A549 treated with Hydrocortisone at 1 μM for 4 hours (cell line): ENCODE results near the gene ALOX15. TPM values are rescaled to one million over a fixed set of nuclear protein-coding genes. Genes with fewer than 3 reads are reported as not detected.

Source experiments
- total RNA-seq: library from RNA; stranded (reverse); fragments of 200-300 nt; extraction: Qiagen RNA extraction; gene quantifications from 5 replicates; pipeline ENCODE4 v1.2.3, GENCODE V29; 2022

Gene ALOX15, protein sequence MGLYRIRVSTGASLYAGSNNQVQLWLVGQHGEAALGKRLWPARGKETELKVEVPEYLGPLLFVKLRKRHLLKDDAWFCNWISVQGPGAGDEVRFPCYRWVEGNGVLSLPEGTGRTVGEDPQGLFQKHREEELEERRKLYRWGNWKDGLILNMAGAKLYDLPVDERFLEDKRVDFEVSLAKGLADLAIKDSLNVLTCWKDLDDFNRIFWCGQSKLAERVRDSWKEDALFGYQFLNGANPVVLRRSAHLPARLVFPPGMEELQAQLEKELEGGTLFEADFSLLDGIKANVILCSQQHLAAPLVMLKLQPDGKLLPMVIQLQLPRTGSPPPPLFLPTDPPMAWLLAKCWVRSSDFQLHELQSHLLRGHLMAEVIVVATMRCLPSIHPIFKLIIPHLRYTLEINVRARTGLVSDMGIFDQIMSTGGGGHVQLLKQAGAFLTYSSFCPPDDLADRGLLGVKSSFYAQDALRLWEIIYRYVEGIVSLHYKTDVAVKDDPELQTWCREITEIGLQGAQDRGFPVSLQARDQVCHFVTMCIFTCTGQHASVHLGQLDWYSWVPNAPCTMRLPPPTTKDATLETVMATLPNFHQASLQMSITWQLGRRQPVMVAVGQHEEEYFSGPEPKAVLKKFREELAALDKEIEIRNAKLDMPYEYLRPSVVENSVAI
- total RNA-seq: 0.08 to 0.28 TPM (median 0.18 TPM) in 5 replicates

GRCh38 chr17:4641297-4642195 lies at the start of gene ALOX15:
ALOX15 (minus strand) TSS chr17:4641678; CDS start chr17:4641651, 27 bp downstream.

DNA sequence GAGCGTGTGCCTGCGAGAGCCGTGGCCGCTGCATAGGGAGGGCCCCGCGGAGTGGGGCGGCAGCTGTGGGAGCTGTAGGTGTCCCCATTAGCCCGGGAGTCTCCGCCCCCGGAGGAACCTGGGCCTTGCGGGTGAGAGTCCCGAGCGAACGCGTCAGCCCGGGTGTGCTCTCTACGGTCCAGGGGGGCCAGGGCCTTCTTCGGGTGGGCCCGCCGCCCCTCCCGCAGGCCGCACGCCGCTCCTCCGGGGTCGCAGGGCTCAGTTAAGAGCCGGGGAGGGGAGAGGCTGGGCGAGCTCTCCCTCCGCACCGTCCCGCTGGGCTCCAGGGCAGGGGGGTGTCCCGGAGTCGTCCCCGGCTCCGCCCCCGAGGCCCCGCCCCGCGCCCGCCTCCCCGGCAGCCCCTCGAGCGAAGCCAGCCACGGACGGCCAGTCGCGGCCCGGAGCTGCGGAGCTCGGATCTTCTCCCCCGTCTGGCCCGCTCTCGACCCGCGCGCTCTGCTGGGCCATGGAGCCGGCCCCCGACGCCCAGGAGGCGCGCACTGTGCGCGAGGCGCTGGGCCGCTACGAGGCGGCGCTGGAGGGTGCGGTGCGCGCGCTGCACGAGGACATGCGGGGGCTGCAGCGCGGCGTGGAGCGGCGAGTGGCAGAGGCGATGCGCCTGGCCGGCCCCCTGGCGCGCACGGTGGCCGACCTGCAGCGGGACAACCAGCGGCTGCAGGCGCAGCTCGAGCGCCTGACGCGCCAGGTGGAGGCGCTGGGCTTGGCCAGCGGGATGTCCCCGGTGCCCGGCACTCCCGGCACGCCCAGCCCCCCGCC lies 57.2 kb downstream of the ALOX15 start, which contains the start of gene SMTNL2:
Gene SMTNL2, plus strand, starts transcription at position 429 of the 816 bp plus-strand sequence. Its CDS starts 77 bp downstream, at position 506.

Other genes starting within 250 kb of the ALOX15 start
- 0.20 TPM in 1 of 5 replicates, not detected in the others for gene SPNS3, start 207.7 kb downstream of the ALOX15 start, total RNA-seq
- 11.3 to 17.3 TPM (median 12.9 TPM) in 5 replicates for gene SPNS2, start 142.8 kb downstream of the ALOX15 start, total RNA-seq
- gene MYBBP1A, start 86.3 kb downstream of the ALOX15 start, total RNA-seq: 92.8 to 102 TPM (median 99.0 TPM) in 5 replicates
- gene GGT6, start 81.1 kb downstream of the ALOX15 start, total RNA-seq: not detected in 5 replicates
- 0.18 to 0.77 TPM (median 0.40 TPM) in 5 replicates for gene SMTNL2, start 57.1 kb downstream of the ALOX15 start, total RNA-seq
- 67.8 to 72.2 TPM (median 71.2 TPM) in 5 replicates for gene PELP1, start 62.5 kb upstream of the ALOX15 start, total RNA-seq
- gene ARRB2, start 69.0 kb upstream of the ALOX15 start, total RNA-seq: 48.0 to 63.1 TPM (median 54.3 TPM) in 5 replicates
- 36.8 to 42.3 TPM (median 40.0 TPM) in 5 replicates for gene MED11, start 89.8 kb upstream of the ALOX15 start, total RNA-seq
- gene ZMYND15, start 98.2 kb upstream of the ALOX15 start, total RNA-seq: 0.31 to 0.51 TPM (median 0.41 TPM) in 5 replicates
- gene CXCL16, start 98.2 kb upstream of the ALOX15 start, total RNA-seq: 13.6 to 19.1 TPM (median 15.5 TPM) in 5 replicates
- 0.21 to 1.0 TPM (median 0.47 TPM) in 5 replicates for gene TM4SF5, start 130.2 kb upstream of the ALOX15 start, total RNA-seq
- 0.41 to 1.1 TPM (median 0.74 TPM) in 5 replicates for gene VMO1, start 144.7 kb upstream of the ALOX15 start, total RNA-seq
- 0.10 TPM in 1 of 5 replicates, not detected in the others for gene GLTPD2, start 147.3 kb upstream of the ALOX15 start, total RNA-seq
- gene PSMB6, start 154.5 kb upstream of the ALOX15 start, total RNA-seq: 442 to 505 TPM (median 483 TPM) in 5 replicates
- 18.9 to 25.3 TPM (median 23.9 TPM) in 5 replicates for gene PLD2, start 165.5 kb upstream of the ALOX15 start, total RNA-seq
- 47.9 to 64.6 TPM (median 57.9 TPM) in 5 replicates for gene MINK1, start 191.7 kb upstream of the ALOX15 start, total RNA-seq